CD14-positive monocyte (primary cell): ENCODE results near the gene PLOD2. TPM values are rescaled to one million over a fixed set of nuclear protein-coding genes. Genes with fewer than 3 reads are reported as not detected.

Experiments
- DNase-seq, 3 donors: peaks; one replicate each; pipeline ENCODE4 v3.0.0-alpha.2; 2011 to 2022
- H2AFZ ChIP-seq: 2 replicates; pipeline ENCODE4 v1.6.0; 2012; ENCODE audit warnings: mild to moderate bottlenecking, low read depth, low read length, inconsistent platforms; ENCODE audit not compliant: insufficient read depth, poor library complexity, severe bottlenecking
- H3K27ac ChIP-seq, 2 donors: 1 replicate in 1 of 2; 2 replicates in 1 of 2; pipeline ENCODE4 v1.5.1; 2012 to 2013; ENCODE audit warnings: low read length in 2 of 2, control low read depth in 1 of 2, inconsistent platforms in 1 of 2, low read depth in 1 of 2, mild to moderate bottlenecking in 1 of 2
- H3K27me3 ChIP-seq, 2 donors: one replicate each; pipeline versions ENCODE4 v1.6.0 to v1.6.1; 2011 to 2013; ENCODE audit warnings: low read length in 2 of 2; ENCODE audit not compliant: control insufficient read depth in 2 of 2, insufficient read depth in 2 of 2
- H3K36me3 ChIP-seq, 2 donors: replicated peaks in 1 of 2; 1 replicate in 1 of 2; 2 replicates in 1 of 2; pipeline versions ENCODE4 v1.5.1 to v1.6.1; 2012 to 2013; ENCODE audit warnings: low read length in 2 of 2, control low read depth in 1 of 2, inconsistent platforms in 1 of 2, mild to moderate bottlenecking in 1 of 2; ENCODE audit not compliant: insufficient read depth in 2 of 2, control insufficient read depth in 1 of 2
- H3K4me1 ChIP-seq, 2 donors: 1 replicate in 1 of 2; 2 replicates in 1 of 2; pipeline versions ENCODE4 v1.5.1 to v1.6.1; 2012 to 2013; ENCODE audit warnings: low read length in 2 of 2, control low read depth in 1 of 2, inconsistent platforms in 1 of 2, mild to moderate bottlenecking in 1 of 2, moderate library complexity in 1 of 2; ENCODE audit not compliant: insufficient read depth in 2 of 2, control insufficient read depth in 1 of 2
- H3K4me2 ChIP-seq: replicated peaks from 2 replicates; pipeline ENCODE3; 2012; ENCODE audit warnings: low read length, moderate library complexity, mild to moderate bottlenecking; ENCODE audit not compliant: poor library complexity, severe bottlenecking; ENCODE audit errors: extremely low read depth
- H3K4me3 ChIP-seq, 3 experiments: fragments of 200-600 bp in 1 of 3; sonication (generic) in 1 of 3; replicated peaks in 1 of 3; 1 replicate in 2 of 3; 2 replicates in 1 of 3; pipeline ENCODE4 v1.5.1; 2011 to 2013; ENCODE audit warnings: low read length in 3 of 3, mild to moderate bottlenecking in 3 of 3, control low read depth in 2 of 3, low read depth in 2 of 3, inconsistent platforms in 1 of 3, moderate library complexity in 1 of 3
- H3K79me2 ChIP-seq: 2 replicates; pipeline ENCODE4 v1.6.0; 2012; ENCODE audit warnings: mild to moderate bottlenecking, control low read depth, inconsistent platforms, low read length, moderate library complexity; ENCODE audit not compliant: insufficient read depth
- H3K9ac ChIP-seq: 2 replicates; pipeline ENCODE4 v1.6.0; 2017; ENCODE audit warnings: low read length, mild to moderate bottlenecking; ENCODE audit not compliant: insufficient read depth, poor library complexity, severe bottlenecking
- H3K9me3 ChIP-seq, 2 donors: replicated peaks in 1 of 2; 1 replicate in 1 of 2; 2 replicates in 1 of 2; pipeline versions ENCODE4 v1.5.1 to v1.6.1; 2012 to 2013; ENCODE audit warnings: low read length in 2 of 2, control low read depth in 1 of 2; ENCODE audit not compliant: control insufficient read depth in 1 of 2, insufficient read depth in 1 of 2
- H4K20me1 ChIP-seq: 2 replicates; pipeline ENCODE4 v1.6.0; 2012; ENCODE audit warnings: mild to moderate bottlenecking, low read length, control low read depth, moderate library complexity; ENCODE audit not compliant: insufficient read depth
- H3K27ac Mint-ChIP-seq, 7 donors: one replicate each; pipeline ENCODE4 v1.8.0; 2020; ENCODE audit warnings: mild to moderate bottlenecking in 7 of 7, mixed read lengths in 7 of 7, moderate library complexity in 6 of 7, inconsistent platforms in 2 of 7
- H3K27me3 Mint-ChIP-seq, 3 donors: one replicate each; pipeline ENCODE4 v1.8.0; 2021 to 2022; ENCODE audit warnings: low read depth in 3 of 3, mild to moderate bottlenecking in 3 of 3, mixed read lengths in 3 of 3, moderate library complexity in 3 of 3, inconsistent platforms in 1 of 3
- H3K36me3 Mint-ChIP-seq, 2 donors: one replicate each; pipeline ENCODE4 v1.8.0; 2020; ENCODE audit warnings: mixed read lengths in 2 of 2, inconsistent platforms in 1 of 2, mild to moderate bottlenecking in 1 of 2
- H3K4me1 Mint-ChIP-seq: one replicate; pipeline ENCODE4 v1.8.0; 2020; ENCODE audit warnings: mild to moderate bottlenecking, mixed read lengths
- H3K4me3 Mint-ChIP-seq, 2 donors: one replicate each; pipeline ENCODE4 v1.8.0; 2020; ENCODE audit warnings: mild to moderate bottlenecking in 2 of 2, mixed read lengths in 2 of 2, moderate library complexity in 1 of 2
- H3K9me3 Mint-ChIP-seq, 7 donors: one replicate each; pipeline ENCODE4 v1.8.0; 2020 to 2022; ENCODE audit warnings: mixed read lengths in 7 of 7, mild to moderate bottlenecking in 6 of 7, moderate library complexity in 6 of 7, inconsistent platforms in 2 of 7
- WGBS: methylation state at CpG from one replicate; pipeline ENCODE4 v1.1.5; 2013; ENCODE audit warnings: missing lambda C conversion rate; ENCODE audit not compliant: insufficient coverage; 5-methylcytosine and 5-hydroxymethylcytosine counted together
- intact Hi-C, 2 donors: fragments of 100-400 bp; cut with micrococcal nuclease; formaldehyde crosslinking; loops; one replicate each; pipeline versions ENCODE4 v1.15.0 to v1.15.1; 2023
- polyA plus RNA-seq, 3 donors: library from polyadenylated mRNA; depleted of rRNA in 1 of 3; unstranded in 2 of 3; stranded (reverse) in 1 of 3; fragments of 300-500 nt in 2 of 3; fragments of >200 nt in 1 of 3; fragmentation: Illumina TruSeq in 2 of 3; gene quantifications; 1 replicate in 2 of 3; 2 replicates in 1 of 3; pipeline ENCODE4 v1.2.3, GENCODE V29; 2012 to 2021
- TF ChIP-seq, protein P1 (sequence below): fragments of 200-600 bp; IDR thresholded peaks from one replicate; pipeline ENCODE4 v1.8.0; 2022; ENCODE audit warnings: antibody characterized with exemption, mild to moderate bottlenecking

The PLOD2 gene
- polyA plus RNA-seq, 3 donors, result not detected

DNA sequence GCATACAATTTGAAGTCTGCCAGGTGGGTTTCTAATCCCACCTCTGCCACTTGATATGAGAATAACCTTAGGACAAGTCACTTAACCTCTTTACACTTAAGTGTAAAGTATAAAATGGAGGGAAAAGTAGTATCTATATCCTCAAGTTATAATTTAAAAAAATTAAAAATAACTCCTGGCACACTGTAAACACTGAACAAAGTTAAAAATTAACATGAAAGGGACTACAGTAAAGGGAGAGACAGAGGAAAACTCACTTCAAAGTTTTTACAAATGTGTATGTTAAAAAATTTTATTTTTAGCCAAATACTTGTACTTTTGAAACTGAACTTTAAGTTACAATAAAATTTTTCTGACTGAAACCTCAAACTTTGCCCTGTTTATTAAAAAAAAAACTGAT, 49.6 kb downstream of the PLOD2 start:
- Histone ChIP-seq H3K36me3 (no peaks in the 10 kb centered on the region), H2AFZ (no peak overlapping the region), H3K27ac (no peak overlapping the region), H4K20me1 (no peaks in the 10 kb centered on the region), H3K27me3 (no peaks in the 10 kb centered on the region), H3K9me3 (peaks cover 9 to 23% of the 10 kb centered on the region in 2 donors), H3K4me3 (no peak overlapping the region), H3K79me2 (no peaks in the 10 kb centered on the region), H3K4me1 (no peaks in the 10 kb centered on the region), H3K9ac (no peak overlapping the region), H3K4me2 (no peak overlapping the region)
- no peaks in the 10 kb centered on the region for H3K36me3 Mint-ChIP-seq
- no peak for DNase-seq
- H3K27ac Mint-ChIP-seq, result no peak overlapping the region
- intact Hi-C loops, result no loop called here
- H3K9me3 Mint-ChIP-seq, result peaks cover 22 to 32% (median 24%) of the 10 kb centered on the region in 7 donors
- no peaks in the 10 kb centered on the region for H3K4me1 Mint-ChIP-seq
- peaks cover 0 to 2% (median 0%) of the 10 kb centered on the region in 3 donors for H3K27me3 Mint-ChIP-seq
- no peak overlapping the region for H3K4me3 Mint-ChIP-seq
- TF ChIP-seq, protein P1, sequence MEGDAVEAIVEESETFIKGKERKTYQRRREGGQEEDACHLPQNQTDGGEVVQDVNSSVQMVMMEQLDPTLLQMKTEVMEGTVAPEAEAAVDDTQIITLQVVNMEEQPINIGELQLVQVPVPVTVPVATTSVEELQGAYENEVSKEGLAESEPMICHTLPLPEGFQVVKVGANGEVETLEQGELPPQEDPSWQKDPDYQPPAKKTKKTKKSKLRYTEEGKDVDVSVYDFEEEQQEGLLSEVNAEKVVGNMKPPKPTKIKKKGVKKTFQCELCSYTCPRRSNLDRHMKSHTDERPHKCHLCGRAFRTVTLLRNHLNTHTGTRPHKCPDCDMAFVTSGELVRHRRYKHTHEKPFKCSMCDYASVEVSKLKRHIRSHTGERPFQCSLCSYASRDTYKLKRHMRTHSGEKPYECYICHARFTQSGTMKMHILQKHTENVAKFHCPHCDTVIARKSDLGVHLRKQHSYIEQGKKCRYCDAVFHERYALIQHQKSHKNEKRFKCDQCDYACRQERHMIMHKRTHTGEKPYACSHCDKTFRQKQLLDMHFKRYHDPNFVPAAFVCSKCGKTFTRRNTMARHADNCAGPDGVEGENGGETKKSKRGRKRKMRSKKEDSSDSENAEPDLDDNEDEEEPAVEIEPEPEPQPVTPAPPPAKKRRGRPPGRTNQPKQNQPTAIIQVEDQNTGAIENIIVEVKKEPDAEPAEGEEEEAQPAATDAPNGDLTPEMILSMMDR, result no peak

DNA sequence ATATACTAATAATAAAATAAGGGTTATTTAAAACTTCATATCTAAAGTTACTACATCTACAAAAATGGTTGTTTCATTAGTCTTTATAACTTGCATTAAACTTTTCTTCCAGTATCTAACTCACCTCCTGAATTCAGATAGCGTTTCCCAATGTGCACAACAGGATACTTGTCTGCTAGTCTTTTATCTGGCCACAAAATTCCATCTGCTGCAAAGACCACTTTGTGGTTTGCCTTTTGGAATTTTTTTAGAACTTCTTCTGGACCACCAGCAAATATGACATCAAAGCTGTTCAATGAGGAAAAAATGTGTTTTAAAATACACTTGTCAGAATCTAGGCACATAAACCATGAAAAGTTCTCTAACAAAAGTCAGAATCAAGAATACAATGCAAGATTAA, 50.8 kb downstream of the PLOD2 start:
- Histone ChIP-seq H3K9ac (no peak overlapping the region), H3K27ac (no peak overlapping the region), H3K9me3 (peaks cover 9 to 23% of the 10 kb centered on the region in 2 donors), H3K4me1 (no peaks in the 10 kb centered on the region), H2AFZ (no peak overlapping the region), H3K4me3 (no peak overlapping the region), H3K79me2 (no peaks in the 10 kb centered on the region), H3K27me3 (no peaks in the 10 kb centered on the region), H3K36me3 (no peaks in the 10 kb centered on the region), H3K4me2 (no peak overlapping the region), H4K20me1 (no peaks in the 10 kb centered on the region)
- intact Hi-C loops, result no loop called here
- Mint-ChIP-seq H3K27ac (no peak overlapping the region), H3K36me3 (no peaks in the 10 kb centered on the region), H3K4me1 (no peaks in the 10 kb centered on the region), H3K9me3 (peaks cover 16 to 30% (median 24%) of the 10 kb centered on the region in 7 donors), H3K27me3 (peaks cover 0 to 2% (median 0%) of the 10 kb centered on the region in 3 donors), H3K4me3 (no peak overlapping the region)
- DNase-seq, result no peak
- TF ChIP-seq, protein P1, result no peak
- no CpG with 5 or more reads among the region's 1 CpG for WGBS
